HG03378 (cell line): ENCODE results near the gene MSI1.

ENCODE experiments used
- ATAC-seq: cut with Tn5 transposase; IDR thresholded peaks from one replicate; pipeline ENCODE4 v1.9.1; 2021; ENCODE audit warnings: mild to moderate bottlenecking, moderate library complexity; ENCODE audit not compliant: unreplicated experiment

MSI1 gene

DNA sequence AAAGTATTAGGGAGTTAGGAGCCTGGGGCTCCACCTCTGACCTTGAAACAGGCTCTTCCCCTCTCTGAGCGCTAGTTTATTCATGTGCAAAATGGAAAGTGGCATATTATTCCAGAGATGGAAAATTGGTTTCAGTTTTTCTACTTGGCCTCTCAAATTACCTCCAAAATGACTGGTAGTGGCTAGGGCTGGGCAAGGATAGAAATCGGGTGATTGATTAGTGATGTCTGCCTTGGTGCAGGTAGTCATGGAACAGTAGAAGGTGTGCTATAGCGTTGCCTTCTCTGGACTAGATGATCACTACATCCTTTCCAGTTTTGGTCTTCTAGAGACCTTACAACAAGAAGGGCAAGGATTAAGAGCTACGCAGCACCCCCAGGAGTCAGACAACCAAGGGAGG, 8.6 kb upstream of the MSI1 start:
- no peak for ATAC-seq

DNA sequence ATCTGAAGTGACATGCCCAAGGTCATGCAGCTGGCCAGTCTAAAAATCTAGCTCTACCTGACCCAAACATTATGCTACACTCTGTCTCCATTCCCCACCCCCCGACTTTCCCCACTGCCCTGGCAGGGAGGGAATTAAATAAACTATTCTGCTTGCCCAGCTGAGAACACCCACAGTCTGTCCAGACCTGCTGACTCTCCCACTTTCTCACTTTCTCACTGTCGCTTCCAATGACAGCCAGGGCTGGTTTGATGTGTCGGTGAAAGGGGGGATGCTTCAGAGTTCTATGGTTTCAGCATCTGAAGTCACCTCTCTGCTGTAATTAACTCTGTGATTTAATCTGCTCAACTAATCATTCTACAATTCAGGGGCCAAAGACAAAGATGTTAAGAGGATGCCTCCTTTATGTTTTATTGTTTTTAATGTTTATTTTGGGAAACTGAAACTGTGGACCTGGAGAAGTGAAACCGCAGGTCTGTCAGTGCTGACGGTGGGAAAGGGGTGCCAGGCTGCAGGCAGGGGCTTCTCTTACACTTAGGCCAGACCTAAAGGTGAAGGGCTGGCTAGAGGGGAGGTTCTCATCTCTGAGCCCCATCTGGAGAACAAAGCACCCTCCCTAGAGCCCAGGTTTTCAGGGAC, 8.1 kb upstream of the MSI1 start:
- no peak for ATAC-seq

DNA sequence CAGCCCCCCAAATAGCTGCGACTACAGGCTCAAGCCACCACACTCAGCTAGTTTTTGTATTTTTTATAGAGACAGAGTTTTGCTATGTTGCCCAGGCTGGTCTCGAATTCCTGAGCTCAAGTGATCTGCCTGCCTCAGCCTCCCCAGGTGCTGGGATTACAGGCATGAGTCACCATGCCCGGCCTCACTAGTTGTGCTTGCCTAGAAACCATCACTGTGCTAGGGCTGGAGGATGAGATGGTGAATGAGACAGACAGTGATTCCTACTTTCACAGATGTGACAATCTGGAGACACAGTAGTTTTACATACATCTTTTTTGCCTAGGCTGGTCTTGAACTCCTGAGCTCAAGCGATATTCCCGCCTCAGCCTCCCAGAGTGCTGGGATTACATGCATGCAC, 7.5 kb upstream of the MSI1 start:
- no peak for ATAC-seq

- no peak for ATAC-seq
These were observed 7.0 kb upstream of the MSI1 start for GRCh38 chr12:120376009-120376408.

DNA sequence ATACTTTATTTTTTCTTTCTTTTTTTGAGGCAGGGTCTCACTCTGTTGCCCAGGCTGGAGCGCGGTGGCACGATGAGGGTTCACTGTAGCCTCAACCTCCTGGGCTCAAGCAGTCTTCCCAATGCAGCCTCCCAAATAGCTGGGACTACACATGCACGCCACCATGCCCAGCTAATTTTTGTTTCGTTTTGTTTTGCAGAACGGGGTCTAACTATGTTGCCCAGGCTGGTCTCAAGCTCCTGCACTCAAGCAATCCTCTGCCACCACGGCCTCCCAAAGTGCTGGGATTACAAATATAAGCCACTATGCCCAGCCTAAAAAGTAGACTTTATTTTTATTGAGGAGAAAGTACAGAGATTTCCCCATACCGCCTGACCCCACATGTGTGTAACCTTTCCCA, 4.7 kb upstream of the MSI1 start:
- ATAC-seq = no peak

DNA sequence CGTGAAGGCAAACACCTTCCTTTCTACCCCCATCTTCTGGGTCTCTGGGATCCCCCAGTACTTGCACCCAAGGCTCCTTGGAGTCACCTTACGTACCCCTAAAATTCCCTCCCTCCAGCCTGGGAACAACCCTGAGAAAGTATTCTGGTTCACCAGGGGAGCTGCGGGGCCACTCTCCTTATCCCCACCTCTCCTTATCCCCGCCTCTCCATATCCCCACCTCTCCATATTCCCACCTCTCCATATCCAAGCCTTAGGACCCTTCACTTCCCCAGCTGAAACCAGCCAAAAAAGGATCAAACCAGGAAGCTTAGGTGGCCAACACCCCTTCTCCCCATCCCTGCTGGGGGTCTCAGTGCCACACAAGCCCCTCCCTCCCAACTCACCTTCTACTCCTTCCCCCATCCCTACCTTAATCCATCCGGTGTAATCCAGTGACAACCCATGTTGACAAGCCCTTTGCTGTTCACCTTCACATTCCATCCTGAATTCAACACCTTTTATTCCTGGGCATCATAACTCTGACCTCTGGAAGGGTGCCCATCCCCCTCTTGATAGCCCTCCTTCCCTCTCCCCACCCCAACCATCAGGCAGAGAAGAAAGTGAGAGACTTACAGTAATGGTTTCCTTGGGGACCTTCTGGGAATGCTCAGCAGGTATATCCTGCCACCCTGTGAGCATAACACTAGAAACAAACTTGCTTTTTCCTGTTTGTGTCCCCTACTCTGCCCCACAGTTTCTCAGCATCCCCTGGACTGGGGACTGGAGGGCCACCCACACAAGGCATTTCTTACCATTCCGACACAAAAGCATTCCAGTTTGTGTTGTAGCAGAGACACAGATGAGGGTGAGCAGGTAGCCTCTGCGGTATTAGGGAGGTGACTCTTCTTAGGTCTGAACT, 1.6 kb upstream of the MSI1 start:
- ATAC-seq = no peak

- no peak for ATAC-seq
These were observed 809 bp upstream of the MSI1 start for GRCh38 chr12:120369603-120370342.

DNA sequence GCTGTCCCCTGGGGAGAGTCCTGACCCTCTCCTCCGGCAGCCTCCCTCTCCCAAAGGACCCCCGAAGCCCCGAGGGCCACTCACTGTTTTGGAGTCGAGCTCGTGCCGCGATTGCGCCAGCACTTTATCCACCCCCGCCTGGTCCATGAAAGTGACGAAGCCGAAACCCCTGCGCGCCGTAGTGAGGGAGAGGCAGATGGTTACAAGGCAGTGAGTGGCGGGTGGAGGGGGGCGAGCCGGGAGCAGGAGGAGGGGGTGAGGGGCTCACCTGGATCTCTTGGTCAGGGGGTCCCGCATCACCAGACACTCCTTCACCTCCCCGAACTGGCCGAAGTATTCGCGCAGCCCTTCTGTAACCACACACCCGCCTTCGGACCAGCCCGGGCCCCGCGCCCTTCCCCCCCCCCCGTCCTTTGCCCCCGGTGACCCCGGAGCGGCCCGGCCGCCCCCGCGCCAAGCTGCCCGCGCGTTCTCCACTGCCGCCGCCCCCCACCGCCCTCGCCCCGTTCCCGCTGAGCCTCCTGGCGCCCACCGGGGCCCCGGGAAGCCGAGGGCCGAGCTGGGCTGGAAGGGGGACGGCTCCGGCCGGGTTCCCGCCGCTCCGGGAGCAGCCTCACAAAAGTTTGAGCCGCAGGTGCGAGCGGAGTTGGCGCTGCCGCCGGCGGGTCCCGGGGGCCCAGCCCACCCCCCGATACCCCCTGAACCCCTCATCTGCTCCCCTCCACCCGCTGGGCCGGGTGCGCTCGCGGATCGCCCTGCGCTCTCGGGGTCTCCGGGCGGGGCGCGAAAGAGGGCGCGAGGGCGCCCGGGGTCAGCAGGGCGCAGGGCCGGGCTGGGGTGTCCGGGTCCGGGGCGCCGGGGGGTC, 808 bp downstream of the MSI1 start:
- no peak for ATAC-seq

GRCh38 chr12:120367233-120367923, 1.6 kb downstream of the MSI1 start:
- no peak for ATAC-seq

GRCh38 chr12:120366845-120367232, 2.1 kb downstream of the MSI1 start:
- no peak for ATAC-seq

- ATAC-seq = no peak
These were observed 2.6 kb downstream of the MSI1 start for GRCh38 chr12:120366341-120366705.

GRCh38 chr12:120365675-120366340, 3.2 kb downstream of the MSI1 start:
- no peak for ATAC-seq

DNA sequence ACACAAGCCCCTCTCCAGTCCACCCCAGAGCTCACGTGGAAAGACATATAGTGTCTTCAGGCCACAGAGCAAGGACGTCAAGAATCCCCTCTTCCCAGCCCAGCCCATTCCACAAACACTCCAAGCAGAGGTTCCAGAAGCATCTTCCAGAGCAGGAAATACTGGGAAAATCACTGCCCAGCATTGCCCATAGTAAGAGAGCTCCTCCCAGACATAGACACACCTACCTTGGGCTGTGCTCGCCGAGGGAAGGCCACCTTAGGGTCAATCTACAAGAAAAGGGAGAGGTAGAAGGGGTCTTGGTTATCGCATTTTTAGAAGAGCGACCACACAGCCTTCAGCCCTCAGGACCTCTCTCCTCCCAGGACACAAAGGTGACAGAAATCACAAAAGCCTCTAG, 4.5 kb downstream of the MSI1 start:
- no peak for ATAC-seq

DNA sequence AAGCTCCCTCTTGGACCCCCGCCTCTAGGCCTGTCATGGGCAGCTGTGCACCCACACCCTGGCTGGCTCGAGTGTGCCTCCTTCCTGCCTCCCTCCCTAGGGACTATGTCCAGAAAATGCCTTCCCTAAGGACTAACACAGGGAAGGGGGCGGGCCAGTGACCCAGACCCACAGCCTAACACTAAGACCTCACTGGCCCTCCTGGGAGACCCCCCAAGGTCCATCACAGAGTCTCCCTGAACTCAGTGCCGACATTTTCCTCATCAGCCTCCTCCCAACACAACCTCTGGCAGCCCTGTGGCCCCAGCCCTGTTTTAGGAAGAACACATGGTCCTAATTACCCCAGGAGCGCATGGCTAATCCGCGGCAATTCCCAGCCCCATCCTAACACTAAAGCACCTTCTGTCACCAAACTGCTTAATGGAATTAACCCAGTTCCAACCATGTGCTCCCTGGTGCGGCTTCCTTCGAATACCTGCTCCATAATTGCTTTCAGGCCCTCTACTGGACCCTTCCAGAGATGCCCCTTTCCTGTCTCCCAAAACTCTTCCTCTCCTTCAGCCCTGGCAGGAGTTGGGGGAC, 5.6 kb downstream of the MSI1 start:
- ATAC-seq = no peak

- no peak for ATAC-seq
These were observed 6.3 kb downstream of the MSI1 start for GRCh38 chr12:120362516-120363273.

DNA sequence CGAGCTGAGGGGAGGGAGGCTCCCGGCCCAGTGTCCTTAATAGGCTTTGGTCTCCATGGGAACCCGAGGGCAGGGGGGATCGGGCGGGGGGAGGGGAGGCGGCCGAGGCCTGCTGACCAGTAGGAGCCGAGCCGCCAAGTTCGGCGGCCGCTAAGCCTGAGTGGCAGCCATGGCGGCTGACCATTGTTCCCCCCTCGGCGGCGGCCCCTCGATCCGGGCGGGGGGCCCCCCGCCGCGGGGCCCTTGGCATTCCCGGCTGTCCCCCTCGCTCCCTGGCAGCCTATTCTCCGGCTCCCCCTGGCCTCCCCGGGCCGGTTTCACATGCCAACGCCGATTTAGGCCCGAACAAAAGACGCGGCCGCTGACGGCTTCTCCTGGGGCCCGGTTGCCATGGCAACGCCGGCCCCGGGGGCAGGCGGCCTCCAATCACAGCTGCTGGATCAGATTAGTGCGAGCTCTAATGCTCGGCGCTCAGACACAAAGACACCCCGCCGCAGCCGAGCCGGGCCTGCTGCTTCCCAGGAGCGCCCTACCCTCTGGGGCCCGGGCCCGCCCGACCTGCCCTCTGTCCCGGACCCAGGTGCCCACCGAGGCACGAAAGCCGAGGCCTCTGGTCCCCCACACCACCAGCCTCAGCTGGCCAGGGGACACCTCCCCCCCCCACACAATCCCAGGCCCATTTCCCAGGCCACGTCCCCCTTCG, 7.3 kb downstream of the MSI1 start:
- no peak for ATAC-seq

GRCh38 chr12:120359128-120359527, 9.8 kb downstream of the MSI1 start:
- ATAC-seq = no peak
